K562 (cell line): ENCODE measurements around the gene TP53I3. TPM values are rescaled to one million over a fixed set of nuclear protein-coding genes. Genes with fewer than 3 reads are reported as not detected.

ENCODE experiments used
- AFF4 ChIP-seq: sonication (generic); formaldehyde crosslinking; IDR thresholded peaks from 2 replicates; pipeline ENCODE4 v1.8.0; 2023; ENCODE audit warnings: mild to moderate bottlenecking, missing genetic modification reagents
- BRCA1 ChIP-seq, 2 experiments: fragments of 450-650 bp in 1 of 2; sonication (generic) in 1 of 2; formaldehyde crosslinking in 1 of 2; IDR thresholded peaks; 2 replicates each; pipeline versions ENCODE4 v1.5.0 to v1.6.1; 2017 to 2020; ENCODE audit warnings: mild to moderate bottlenecking in 1 of 2, missing genetic modification reagents in 1 of 2
- CBX3 ChIP-seq, 2 experiments: IDR thresholded peaks; 1 replicate in 1 of 2; 2 replicates in 1 of 2; pipeline ENCODE4 v1.6.1; 2012; ENCODE audit warnings: inconsistent platforms in 2 of 2, low read length in 2 of 2, borderline replicate concordance in 1 of 2, control low read depth in 1 of 2
- CXXC5 ChIP-seq: fragments of 250-450 bp; sonication (Bioruptor Pico); IDR thresholded peaks from 2 replicates; pipeline ENCODE4 v1.8.0; 2022; ENCODE audit warnings: inconsistent platforms, mild to moderate bottlenecking, moderate library complexity
- FOXA3 ChIP-seq, 2 experiments: fragments of 450-650 bp in 1 of 2; sonication (generic) in 1 of 2; formaldehyde crosslinking; IDR thresholded peaks in 1 of 2; conservative IDR thresholded peaks in 1 of 2; 2 replicates each; pipeline versions ENCODE4 v1.4.0 to v1.8.0; 2020 to 2022; ENCODE audit warnings: mild to moderate bottlenecking in 2 of 2, missing genetic modification reagents in 1 of 2
- NFRKB ChIP-seq: fragments of 450-650 bp; IDR thresholded peaks from 2 replicates; pipeline ENCODE4 v1.6.1; 2016; ENCODE audit warnings: low read depth
- NR1H2 ChIP-seq: sonication (generic); formaldehyde crosslinking; IDR thresholded peaks from 2 replicates; pipeline ENCODE4 v1.4.0; 2020; ENCODE audit warnings: mild to moderate bottlenecking, missing genetic modification reagents
- NR2C2 ChIP-seq, 2 experiments: fragments of 200-800 bp in 1 of 2; sonication (Bioruptor generic) in 1 of 2; sonication (generic) in 1 of 2; formaldehyde crosslinking in 1 of 2; IDR thresholded peaks; 2 replicates each; pipeline versions ENCODE4 v1.6.1 to v1.8.0; 2016 to 2022; ENCODE audit warnings: mild to moderate bottlenecking in 1 of 2, missing compliant biosample characterization in 1 of 2, missing genetic modification characterization in 1 of 2, missing genetic modification reagents in 1 of 2
- TEAD4 ChIP-seq, 2 experiments: sonication (generic) in 1 of 2; formaldehyde crosslinking in 1 of 2; IDR thresholded peaks; 2 replicates each; pipeline versions ENCODE4 v1.6.1 to v1.8.0; 2012 to 2022; ENCODE audit warnings: borderline replicate concordance in 1 of 2, inconsistent platforms in 1 of 2, low read length in 1 of 2, mild to moderate bottlenecking in 1 of 2, missing genetic modification reagents in 1 of 2
- ZBTB1 ChIP-seq: sonication (generic); formaldehyde crosslinking; IDR thresholded peaks from 2 replicates; pipeline ENCODE4 v1.8.1; 2023; ENCODE audit warnings: missing genetic modification reagents, low read depth, mild to moderate bottlenecking, borderline replicate concordance
- ZNF133 ChIP-seq: fragments of 250-450 bp; sonication (Bioruptor Pico); IDR thresholded peaks from 2 replicates; pipeline ENCODE4 v1.4.0; 2020; ENCODE audit warnings: mild to moderate bottlenecking
- ZNF561 ChIP-seq: fragments of 450-650 bp; formaldehyde crosslinking; conservative IDR thresholded peaks from 2 replicates; pipeline ENCODE4 v1.4.0; 2020; ENCODE audit warnings: mild to moderate bottlenecking, moderate library complexity
- ZNF583 ChIP-seq: fragments of 250-450 bp; sonication (Bioruptor Pico); IDR thresholded peaks from 2 replicates; pipeline ENCODE4 v1.4.0; 2020
- polyA plus RNA-seq, 8 experiments: library from polyadenylated mRNA; depleted of rRNA in 4 of 8; stranded (reverse) in 5 of 8; unstranded in 3 of 8; fragments of >200 nt; fragmentation: Nextera tagmentation in 2 of 8; fragmentation: Illumina TruSeq in 1 of 8; extraction: Ambion mirVana in 2 of 8; extraction: Trizol in 1 of 8; gene quantifications; 2 replicates each; pipeline versions ENCODE4 v1.2.1 to v1.2.3, GENCODE V29; 2011 to 2014; ENCODE audit warnings: inconsistent platforms in 1 of 8, missing spikeins in 1 of 8
- total RNA-seq, 7 experiments: library from RNA; depleted of rRNA in 6 of 7; stranded (reverse); fragments of >200 nt in 6 of 7; fragmentation: Illumina TruSeq in 2 of 7; extraction: Trizol in 2 of 7; gene quantifications; 2 replicates each; pipeline versions ENCODE4 v1.2.1 to v1.2.3, GENCODE V29; 2011 to 2021; ENCODE audit warnings: low replicate concordance in 1 of 7
- TF ChIP-seq, protein P1 (sequence below): fragments of 450-650 bp; formaldehyde crosslinking; IDR thresholded peaks from 2 replicates; pipeline ENCODE4 v1.4.0; 2020; ENCODE audit warnings: mild to moderate bottlenecking, moderate library complexity
- TF ChIP-seq, protein P2 (sequence below): fragments of 450-650 bp; IDR thresholded peaks from 2 replicates; pipeline ENCODE4 v1.6.1; 2017; ENCODE audit warnings: antibody characterized with exemption

The TP53I3 gene
- total and polyA plus RNA-seq, 9 of the 15 experiments (the other 6 are each of a cell fraction or from before 2014, with no cell fraction given): 0.65 to 9.5 (median 5.6) TPM

DNA sequence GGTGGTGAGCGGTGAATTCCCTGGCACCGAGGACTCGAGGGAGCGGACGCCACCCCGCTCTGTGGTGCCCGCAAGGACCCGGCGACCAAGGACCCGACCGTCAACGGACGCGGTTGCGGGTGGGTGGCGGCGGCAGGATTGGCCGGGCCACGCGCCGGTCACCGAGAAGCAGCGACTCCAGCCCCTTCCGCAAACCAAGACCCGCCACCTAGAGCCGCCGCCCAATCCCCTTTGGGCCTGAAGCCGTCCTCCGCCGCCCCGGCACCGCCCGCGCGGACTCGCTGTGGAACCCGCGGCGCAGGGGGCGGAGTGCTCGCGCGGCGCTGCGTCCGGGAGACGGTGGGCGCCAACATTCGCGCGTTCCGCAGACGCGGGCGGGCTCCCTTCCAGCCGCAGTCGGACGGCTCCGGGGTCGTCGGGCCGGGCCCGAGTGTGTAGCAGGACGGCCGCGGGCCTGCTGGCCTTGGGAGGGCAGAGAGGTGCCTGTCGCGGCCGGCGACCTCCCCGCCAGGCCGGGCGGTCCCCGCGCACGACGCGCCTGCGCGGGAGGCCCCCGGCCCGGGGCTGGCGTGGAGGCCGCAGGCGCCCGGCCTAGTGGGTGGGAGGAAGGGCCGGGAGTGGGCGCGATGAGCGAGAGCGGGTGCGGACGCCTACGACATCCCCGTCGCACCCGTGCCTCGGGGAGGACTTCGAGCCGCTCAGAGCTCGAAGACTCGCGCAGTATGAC lies 38.7 kb upstream of the TP53I3 start, which contains the start of the genes FAM228B and PFN4 (continued):
- peak; percentile 74 for TF ChIP-seq AFF4
- peak; percentile 72; the same call in 1 of the 2 replicates for TF ChIP-seq ZBTB1 (CRISPR knock-in tag)
- peak; percentile 97 for TF ChIP-seq CXXC5 (CRISPR knock-in tag)
- TF ChIP-seq TEAD4 (IDR thresholded peaks at IDR 0.05; ENCODE audit: low read length): no peak
- no peak for TF ChIP-seq TEAD4 (CRISPR knock-in tag; IDR thresholded peaks at IDR 0.05; ENCODE audit: borderline replicate concordance)
- no peak; the same call in 1 of the 2 replicates for TF ChIP-seq NR2C2 (CRISPR knock-in tag; IDR thresholded peaks at IDR 0.05)
- TF ChIP-seq NR2C2 (tag; IDR thresholded peaks at IDR 0.05): peak; percentile 33; the same call in 1 of the 2 replicates
- TF ChIP-seq, protein P1, sequence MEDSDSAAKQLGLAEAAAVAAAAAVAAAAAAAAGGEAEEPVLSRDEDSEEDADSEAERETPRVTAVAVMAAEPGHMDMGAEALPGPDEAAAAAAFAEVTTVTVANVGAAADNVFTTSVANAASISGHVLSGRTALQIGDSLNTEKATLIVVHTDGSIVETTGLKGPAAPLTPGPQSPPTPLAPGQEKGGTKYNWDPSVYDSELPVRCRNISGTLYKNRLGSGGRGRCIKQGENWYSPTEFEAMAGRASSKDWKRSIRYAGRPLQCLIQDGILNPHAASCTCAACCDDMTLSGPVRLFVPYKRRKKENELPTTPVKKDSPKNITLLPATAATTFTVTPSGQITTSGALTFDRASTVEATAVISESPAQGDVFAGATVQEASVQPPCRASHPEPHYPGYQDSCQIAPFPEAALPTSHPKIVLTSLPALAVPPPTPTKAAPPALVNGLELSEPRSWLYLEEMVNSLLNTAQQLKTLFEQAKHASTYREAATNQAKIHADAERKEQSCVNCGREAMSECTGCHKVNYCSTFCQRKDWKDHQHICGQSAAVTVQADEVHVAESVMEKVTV (CRISPR knock-in tag): no peak
- no peak for TF ChIP-seq BRCA1 (IDR thresholded peaks at IDR 0.05)
- no peak for TF ChIP-seq BRCA1 (CRISPR knock-in tag; IDR thresholded peaks at IDR 0.05)
- TF ChIP-seq CBX3 (IDR thresholded peaks at IDR 0.05; ENCODE audit: borderline replicate concordance in 1 of 2, low read length in 2 of 2): no peak
- TF ChIP-seq ZNF133 (CRISPR knock-in tag): no peak
- TF ChIP-seq FOXA3 (CRISPR knock-in tag; conservative IDR thresholded peaks at IDR 0.05 in 1 of 2, IDR thresholded peaks at IDR 0.05 in 1 of 2): no peak; a peak in 1 of 4 replicates
- TF ChIP-seq ZNF561 (CRISPR knock-in tag): no peak
- TF ChIP-seq, protein P2, sequence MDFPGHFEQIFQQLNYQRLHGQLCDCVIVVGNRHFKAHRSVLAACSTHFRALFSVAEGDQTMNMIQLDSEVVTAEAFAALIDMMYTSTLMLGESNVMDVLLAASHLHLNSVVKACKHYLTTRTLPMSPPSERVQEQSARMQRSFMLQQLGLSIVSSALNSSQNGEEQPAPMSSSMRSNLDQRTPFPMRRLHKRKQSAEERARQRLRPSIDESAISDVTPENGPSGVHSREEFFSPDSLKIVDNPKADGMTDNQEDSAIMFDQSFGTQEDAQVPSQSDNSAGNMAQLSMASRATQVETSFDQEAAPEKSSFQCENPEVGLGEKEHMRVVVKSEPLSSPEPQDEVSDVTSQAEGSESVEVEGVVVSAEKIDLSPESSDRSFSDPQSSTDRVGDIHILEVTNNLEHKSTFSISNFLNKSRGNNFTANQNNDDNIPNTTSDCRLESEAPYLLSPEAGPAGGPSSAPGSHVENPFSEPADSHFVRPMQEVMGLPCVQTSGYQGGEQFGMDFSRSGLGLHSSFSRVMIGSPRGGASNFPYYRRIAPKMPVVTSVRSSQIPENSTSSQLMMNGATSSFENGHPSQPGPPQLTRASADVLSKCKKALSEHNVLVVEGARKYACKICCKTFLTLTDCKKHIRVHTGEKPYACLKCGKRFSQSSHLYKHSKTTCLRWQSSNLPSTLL: no peak
- TF ChIP-seq ZNF583 (CRISPR knock-in tag): no peak
- TF ChIP-seq NFRKB: no peak
- TF ChIP-seq NR1H2 (CRISPR knock-in tag): peak; percentile 30; the same call in 1 of the 2 replicates
